Gastroesophageal sphincter (tissue), 4 donors: ENCODE measurements around the gene GMEB2. TPM values are rescaled to one million over a fixed set of nuclear protein-coding genes. Genes with fewer than 3 reads are reported as not detected.
"Not testable (repeated sequence)": the region's sequence is repeated elsewhere in the genome, so short reads cannot be mapped to it uniquely, and the experiment has no call there.

ENCODE experiments used
- ATAC-seq: fragments of 150-250 bp; one replicate; pipeline ENCODE4 v1.9.1; 2016; ENCODE audit warnings: mild to moderate bottlenecking, moderate library complexity
- H3K27ac ChIP-seq, 4 donors: fragments of 200-600 bp; sonication (generic) in 3 of 4; 1 replicate in 3 of 4; 2 replicates in 1 of 4; pipeline ENCODE4 v1.5.1; 2016 to 2019
- H3K27me3 ChIP-seq: fragments of 200-600 bp; sonication (generic); one replicate; pipeline ENCODE4 v1.5.1; 2019
- H3K36me3 ChIP-seq, 2 donors: fragments of 200-600 bp; sonication (generic); one replicate each; pipeline ENCODE4 v1.5.1; 2019; ENCODE audit warnings: control low read depth in 1 of 2
- H3K4me1 ChIP-seq, 3 donors: fragments of 200-600 bp; sonication (generic); 1 replicate in 2 of 3; 2 replicates in 1 of 3; pipeline ENCODE4 v1.5.1; 2016 to 2019; ENCODE audit warnings: control low read depth in 2 of 3
- H3K4me3 ChIP-seq, 2 donors: fragments of 200-600 bp; sonication (generic); one replicate each; pipeline ENCODE4 v1.5.1; 2019; ENCODE audit warnings: mild to moderate bottlenecking in 1 of 2, moderate library complexity in 1 of 2
- H3K9me3 ChIP-seq, 3 donors: fragments of 200-600 bp; sonication (generic); one replicate each; pipeline ENCODE4 v1.5.1; 2017 to 2019; ENCODE audit warnings: control low read depth in 2 of 3
- CTCF ChIP-seq, 4 experiments: fragments of 200-600 bp in 2 of 4; fragments of 450-650 bp in 2 of 4; sonication (generic) in 1 of 4; IDR thresholded peaks; one replicate each; pipeline ENCODE4 v1.5.1; 2017 to 2019; ENCODE audit warnings: antibody characterized with exemption in 4 of 4, mild to moderate bottlenecking in 2 of 4, moderate library complexity in 2 of 4
- EP300 ChIP-seq: sonication (generic); formaldehyde crosslinking; IDR thresholded peaks from one replicate; pipeline ENCODE4 v1.6.1; 2017; ENCODE audit warnings: antibody characterized with exemption, mild to moderate bottlenecking
- POLR2A ChIP-seq, 2 donors: fragments of 450-650 bp; IDR thresholded peaks; one replicate each; pipeline ENCODE4 v1.6.1; 2017; ENCODE audit warnings: antibody characterized with exemption in 2 of 2, mild to moderate bottlenecking in 2 of 2, moderate library complexity in 1 of 2
- POLR2AphosphoS5 ChIP-seq: sonication (generic); formaldehyde crosslinking; IDR thresholded peaks from one replicate; pipeline ENCODE4 v1.6.1; 2017; ENCODE audit warnings: antibody characterized with exemption
- WGBS, 2 donors: methylation state at CpG; one replicate each; pipeline ENCODE4 v1.1.5; 2018; ENCODE audit warnings: low coverage in 1 of 2; 5-methylcytosine and 5-hydroxymethylcytosine counted together
- total RNA-seq, 4 donors: library from RNA; depleted of rRNA; stranded (reverse); fragments of >200 nt; gene quantifications; one replicate each; pipeline ENCODE4 v1.1.0, GENCODE V29; 2016

Gene GMEB2
- total RNA-seq, 4 donors from 2014 or later = 9.8 to 16.1 (median 12.1) TPM

GRCh38 chr20:63574156-63574828 is 52.6 kb downstream of the GMEB2 start, which contains the start of gene HELZ2:
Gene HELZ2 (minus strand): TSS chr20:63574239. CDS start chr20:63572385, 1,854 bp downstream.
- TF ChIP-seq POLR2AphosphoS5 (peak; percentile 86), CTCF (IDR thresholded peaks at IDR 0.05) (no peak)
- Histone ChIP-seq H3K27me3 (peaks cover 16% of the 10 kb centered on the region), H3K36me3 (peaks cover 0 to 11% of the 10 kb centered on the region in 2 donors), H3K4me3 (peak within 1 kb of the TSS; percentile 83 to 91), H3K9me3 (no peaks in the 10 kb centered on the region), H3K27ac (peak within 1 kb of the TSS; percentile 51 to 85 (median 82)), H3K4me1 (peaks cover 0 to 36% (median 0%) of the 10 kb centered on the region in 3 donors)
- ATAC-seq = peak; percentile 86
- WGBS, 2 donors = no CpG with 5 or more reads among the region's 40 CpGs

DNA sequence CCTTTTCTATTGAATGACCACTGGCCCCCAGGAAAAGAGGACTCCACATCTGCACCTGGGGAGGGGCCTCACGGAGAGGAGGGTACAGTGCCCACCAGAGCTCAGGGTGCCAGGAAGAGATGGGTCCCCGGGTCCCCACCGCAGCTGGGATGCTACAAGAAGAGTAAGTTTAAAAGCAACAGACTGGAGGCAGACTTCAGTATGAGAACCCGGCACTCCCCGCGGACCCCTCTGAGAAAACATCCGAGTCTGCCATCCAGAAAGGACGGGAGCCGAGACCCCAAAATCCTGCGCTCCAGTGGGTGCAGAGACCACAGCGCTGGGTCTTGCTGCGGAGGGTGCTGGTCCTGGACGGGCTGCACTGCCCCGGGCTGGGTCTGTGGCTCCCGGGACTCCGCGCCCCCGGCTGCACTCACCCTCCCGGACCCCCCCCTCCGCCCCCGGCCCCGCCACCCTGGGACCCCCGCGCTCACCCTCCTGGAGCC is 53.2 kb downstream of the GMEB2 start:
- ATAC-seq = peak; percentile 21
- peaks cover 0 to 39% (median 0%) of the 10 kb centered on the region in 3 donors for H3K4me1 ChIP-seq
- H3K27ac ChIP-seq = peak overlapping the region; percentile 51 to 85 (median 82)
- peaks cover 10% of the 10 kb centered on the region for H3K27me3 ChIP-seq
- peaks cover 0 to 11% of the 10 kb centered on the region in 2 donors for H3K36me3 ChIP-seq
- WGBS, 2 donors = no CpG with 5 or more reads among the region's 24 CpGs
- H3K9me3 ChIP-seq = no peaks in the 10 kb centered on the region
- no peak for TF ChIP-seq POLR2AphosphoS5
- no peak for TF ChIP-seq EP300
- peak overlapping the region; percentile 83 to 91 for H3K4me3 ChIP-seq

DNA sequence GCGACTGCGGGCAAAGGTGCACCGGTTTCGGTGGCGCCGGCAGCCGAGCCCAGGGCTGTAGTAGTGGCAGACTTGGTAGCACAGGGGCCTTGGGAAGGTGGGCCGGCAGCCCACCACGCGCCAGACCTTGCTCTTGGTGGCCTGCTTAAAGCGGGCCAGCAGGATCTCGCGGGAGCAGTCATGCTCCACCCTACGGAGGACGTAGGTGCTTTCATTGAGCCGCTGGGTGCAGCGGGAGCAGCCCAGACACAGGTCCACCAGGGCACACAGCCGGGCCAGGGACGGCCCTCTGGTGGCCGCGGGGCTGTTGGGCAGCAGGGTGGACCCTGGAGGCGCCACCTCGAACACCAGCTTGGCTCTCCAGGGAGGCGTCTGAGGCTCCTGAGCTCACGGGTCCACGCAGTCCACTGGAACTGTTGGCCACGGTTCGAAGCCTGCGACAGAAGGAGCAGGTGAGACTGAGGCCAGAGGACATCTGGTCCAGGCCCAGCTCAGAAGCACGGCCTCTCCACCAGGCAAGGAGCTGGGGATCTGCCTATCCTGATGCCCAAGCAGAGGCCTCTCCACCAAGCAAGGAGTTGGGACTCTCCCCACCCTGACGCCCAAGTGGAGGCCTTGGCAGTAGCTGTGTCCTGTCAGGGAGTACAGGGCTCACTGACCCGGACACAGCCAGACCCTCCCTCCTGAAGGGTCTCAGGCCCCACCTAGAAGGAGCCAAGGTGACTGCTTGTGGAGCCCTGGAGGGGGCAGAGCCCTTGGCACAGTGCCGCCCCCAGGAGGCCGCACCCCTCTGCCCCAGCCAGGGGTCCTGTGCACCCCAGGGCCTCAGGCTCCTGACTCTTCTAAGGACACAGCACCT is 53.9 kb downstream of the GMEB2 start:
- H3K27ac ChIP-seq = peak overlapping the region in 3 of 4 donors; percentile 81 to 85 (median 84)
- H3K4me3 ChIP-seq = peak overlapping the region; percentile 83 to 91
- peaks cover 0 to 15% of the 10 kb centered on the region in 2 donors for H3K36me3 ChIP-seq
- peaks cover 0 to 46% (median 0%) of the 10 kb centered on the region in 3 donors for H3K4me1 ChIP-seq
- WGBS, 2 donors = 52% methylated on average over 4 of the region's 34 CpGs; no CpG with 5 or more reads in 1 of the 2 donors
- ATAC-seq = no peak
- peaks cover 8% of the 10 kb centered on the region for H3K27me3 ChIP-seq
- TF ChIP-seq CTCF (IDR thresholded peaks at IDR 0.05) (no peak), EP300 (no peak), POLR2AphosphoS5 (no peak), POLR2A (IDR thresholded peaks at IDR 0.05) (no peak)
- no peaks in the 10 kb centered on the region for H3K9me3 ChIP-seq

- H3K9me3 ChIP-seq = no peaks in the 10 kb centered on the region
- no peak overlapping the region for H3K4me3 ChIP-seq
- no CpG with 5 or more reads among the region's 48 CpGs for WGBS, 2 donors
- TF ChIP-seq POLR2AphosphoS5 = no peak
- no peak for TF ChIP-seq EP300
- no peak for TF ChIP-seq CTCF (IDR thresholded peaks at IDR 0.05)
- TF ChIP-seq POLR2A (IDR thresholded peaks at IDR 0.05) = no peak
- H3K4me1 ChIP-seq = peaks cover 0 to 47% (median 0%) of the 10 kb centered on the region in 3 donors
- ATAC-seq = no peak
- peaks cover 1% of the 10 kb centered on the region for H3K27me3 ChIP-seq
- H3K36me3 ChIP-seq = peaks cover 0 to 22% of the 10 kb centered on the region in 2 donors
- H3K27ac ChIP-seq = no peak overlapping the region
Observed at GRCh38 chr20:63572071-63572787, 54.7 kb downstream of the GMEB2 start.

GRCh38 chr20:63571087-63571478 is 55.8 kb downstream of the GMEB2 start:
- not testable (repeated sequence) for H3K9me3 ChIP-seq, H3K27ac ChIP-seq, H3K4me3 ChIP-seq, H3K27me3 ChIP-seq, ATAC-seq
- peaks cover 0 to 47% (median 0%) of the 10 kb centered on the region in 3 donors for H3K4me1 ChIP-seq
- WGBS, 2 donors = 100% methylated on average over 1 of the region's 11 CpGs; no CpG with 5 or more reads in 1 of the 2 donors
- H3K36me3 ChIP-seq = peaks cover 0 to 33% of the 10 kb centered on the region in 2 donors
